ENCODE results near the gene ASAH2.

ASAH2 gene

DNA sequence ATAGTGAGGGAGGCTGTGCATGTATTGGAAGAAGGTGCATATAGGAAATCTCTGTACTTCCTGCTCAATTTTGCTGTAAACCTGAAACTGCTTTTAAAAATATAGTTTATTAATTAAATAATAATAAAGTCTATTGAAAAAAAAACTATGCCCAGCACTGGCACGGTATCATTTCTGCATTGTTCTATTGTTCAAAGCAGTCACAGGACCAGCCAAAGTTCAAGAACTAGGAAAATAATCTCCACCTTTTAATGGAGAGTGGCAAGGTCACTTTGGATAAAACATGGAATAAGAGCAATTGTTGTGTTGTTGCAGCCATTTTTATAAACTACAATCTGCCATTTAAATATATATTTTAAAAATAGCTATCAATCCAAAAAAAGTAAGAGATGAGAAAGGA is 24.7 kb downstream of the ASAH2 start:
- Histone ChIP-seq H3K27ac (ENCODE audit: low read depth, low read length) (no peak overlapping the region), H3K27me3 (ENCODE audit: control insufficient read depth, insufficient read depth, low read length) (0 out of 2 replicates have a peak, but pooled peaks cover 2% of the 10 kb centered on the region), H3K4me1 (ENCODE audit: control insufficient read depth, insufficient read depth, low read length) (no peaks in the 10 kb centered on the region), H3K9me3 (ENCODE audit: control insufficient read depth, insufficient read depth, low read depth, low read length) (no peaks in the 10 kb centered on the region), H3K36me3 (ENCODE audit: control insufficient read depth, insufficient read depth, low read length) (no peaks in the 10 kb centered on the region), H3K9ac (ENCODE audit: low read length) (no peak overlapping the region), H3K4me3 (ENCODE audit: low read depth, low read length) (no peak overlapping the region)

- no peak overlapping the region for H3K9ac ChIP-seq (ENCODE audit: low read length)
- no peak overlapping the region for H3K4me3 ChIP-seq (ENCODE audit: low read depth, low read length)
- H3K4me1 ChIP-seq (ENCODE audit: control insufficient read depth, insufficient read depth, low read length): no peaks in the 10 kb centered on the region
- H3K9me3 ChIP-seq (ENCODE audit: control insufficient read depth, insufficient read depth, low read depth, low read length): no peaks in the 10 kb centered on the region
- H3K27me3 ChIP-seq (ENCODE audit: control insufficient read depth, insufficient read depth, low read length): no peaks in the 10 kb centered on the region
- H3K27ac ChIP-seq (ENCODE audit: low read depth, low read length): no peak overlapping the region
- no peaks in the 10 kb centered on the region for H3K36me3 ChIP-seq (ENCODE audit: control insufficient read depth, insufficient read depth, low read length)
Observed at GRCh38 chr10:50224330-50224952, 26.9 kb downstream of the ASAH2 start.

DNA sequence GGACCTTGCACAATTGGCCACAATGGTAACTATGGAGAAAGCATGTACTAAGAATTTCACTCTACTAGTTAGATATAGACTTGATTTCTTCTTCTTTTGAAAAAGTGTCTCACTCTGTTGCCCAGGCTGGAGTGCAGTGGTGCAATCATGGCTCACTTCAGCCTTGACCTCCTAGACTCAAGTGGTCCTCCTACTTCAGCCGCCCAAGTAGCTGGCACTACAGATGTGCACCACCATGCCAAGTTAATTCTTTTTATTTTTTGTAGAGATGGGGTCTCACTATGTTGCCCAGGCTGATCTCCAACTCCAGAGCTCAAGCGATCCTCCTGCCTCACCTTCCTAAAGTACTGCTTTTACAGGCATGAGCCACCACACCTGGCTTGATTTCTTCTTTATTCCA is 29.1 kb downstream of the ASAH2 start:
- H3K27ac ChIP-seq (ENCODE audit: low read depth, low read length): no peak overlapping the region

DNA sequence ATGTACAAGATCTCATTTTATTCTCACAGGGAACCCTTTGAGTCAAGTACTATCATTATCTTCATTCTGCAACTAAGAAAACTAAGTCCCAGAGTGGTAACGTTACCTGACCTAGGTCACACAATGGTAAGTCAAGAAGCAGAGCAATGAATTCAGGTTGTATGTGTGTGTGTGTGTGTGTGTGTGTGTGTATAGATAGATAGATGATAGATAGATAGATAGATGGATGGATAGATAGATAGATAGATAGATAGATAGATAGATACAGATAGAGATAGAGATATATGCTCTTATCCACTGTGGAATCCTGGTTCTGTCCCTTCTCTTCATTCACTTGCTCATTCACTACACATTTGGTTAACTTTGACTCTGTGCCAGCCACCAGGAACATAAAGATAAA is 29.8 kb downstream of the ASAH2 start:
- Histone ChIP-seq H3K4me1 (ENCODE audit: control insufficient read depth, insufficient read depth, low read length) (no peaks in the 10 kb centered on the region), H3K27me3 (ENCODE audit: control insufficient read depth, insufficient read depth, low read length) (no peaks in the 10 kb centered on the region)

More for the DNA sequence above, 29.1 kb downstream of the ASAH2 start:
- H3K9me3 ChIP-seq (ENCODE audit: control insufficient read depth, insufficient read depth, low read depth, low read length): no peaks in the 10 kb centered on the region
- no peak overlapping the region for H3K9ac ChIP-seq (ENCODE audit: low read length)
- no peaks in the 10 kb centered on the region for H3K27me3 ChIP-seq (ENCODE audit: control insufficient read depth, insufficient read depth, low read length)
- H3K4me1 ChIP-seq (ENCODE audit: control insufficient read depth, insufficient read depth, low read length): no peaks in the 10 kb centered on the region
- H3K36me3 ChIP-seq (ENCODE audit: control insufficient read depth, insufficient read depth, low read length): no peaks in the 10 kb centered on the region
- H3K4me3 ChIP-seq (ENCODE audit: low read depth, low read length): no peak overlapping the region

GRCh38 chr10:50219646-50220045 is 31.7 kb downstream of the ASAH2 start:
- no peaks in the 10 kb centered on the region for H3K9me3 ChIP-seq (ENCODE audit: control insufficient read depth, insufficient read depth, low read depth, low read length)
- no peaks in the 10 kb centered on the region for H3K27me3 ChIP-seq (ENCODE audit: control insufficient read depth, insufficient read depth, low read length)
- no peaks in the 10 kb centered on the region for H3K36me3 ChIP-seq (ENCODE audit: control insufficient read depth, insufficient read depth, low read length)
- H3K9ac ChIP-seq (ENCODE audit: low read length): no peak overlapping the region
- H3K4me3 ChIP-seq (ENCODE audit: low read depth, low read length): no peak overlapping the region
- H3K27ac ChIP-seq (ENCODE audit: low read depth, low read length): no peak overlapping the region
- no peaks in the 10 kb centered on the region for H3K4me1 ChIP-seq (ENCODE audit: control insufficient read depth, insufficient read depth, low read length)

More for the DNA sequence above, 29.8 kb downstream of the ASAH2 start:
- Histone ChIP-seq H3K27ac (ENCODE audit: low read depth, low read length) (no peak overlapping the region), H3K9me3 (ENCODE audit: control insufficient read depth, insufficient read depth, low read depth, low read length) (no peaks in the 10 kb centered on the region), H3K36me3 (ENCODE audit: control insufficient read depth, insufficient read depth, low read length) (no peaks in the 10 kb centered on the region), H3K4me3 (ENCODE audit: low read depth, low read length) (no peak overlapping the region), H3K9ac (ENCODE audit: low read length) (no peak overlapping the region)

DNA sequence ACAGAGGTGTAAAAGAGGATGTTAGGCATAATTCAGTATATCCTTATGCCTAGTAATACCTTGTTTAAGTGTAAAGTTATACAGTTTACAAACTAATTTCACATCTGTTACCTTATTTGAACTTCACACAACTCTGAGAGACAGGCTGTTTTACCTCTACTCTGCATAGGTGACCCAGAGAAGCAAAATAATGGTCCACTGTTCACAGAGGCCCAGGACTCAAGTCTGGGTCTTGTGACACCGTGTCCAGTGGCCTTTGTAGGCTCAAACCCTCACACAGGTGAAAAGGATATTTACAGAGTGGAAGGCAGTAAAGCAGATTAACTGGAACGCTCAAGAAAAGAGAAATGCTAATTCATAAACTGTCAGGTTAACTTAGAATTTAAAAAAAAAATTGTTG is 32.1 kb downstream of the ASAH2 start:
- Histone ChIP-seq H3K27me3 (ENCODE audit: control insufficient read depth, insufficient read depth, low read length) (no peaks in the 10 kb centered on the region), H3K9ac (ENCODE audit: low read length) (no peak overlapping the region)

GRCh38 chr10:50216894-50217293 is 34.4 kb downstream of the ASAH2 start:
- Histone ChIP-seq H3K4me3 (ENCODE audit: low read depth, low read length) (no peak overlapping the region), H3K27ac (ENCODE audit: low read depth, low read length) (no peak overlapping the region), H3K27me3 (ENCODE audit: control insufficient read depth, insufficient read depth, low read length) (no peaks in the 10 kb centered on the region), H3K36me3 (ENCODE audit: control insufficient read depth, insufficient read depth, low read length) (no peaks in the 10 kb centered on the region), H3K9me3 (ENCODE audit: control insufficient read depth, insufficient read depth, low read depth, low read length) (no peaks in the 10 kb centered on the region), H3K4me1 (ENCODE audit: control insufficient read depth, insufficient read depth, low read length) (no peaks in the 10 kb centered on the region), H3K9ac (ENCODE audit: low read length) (no peak overlapping the region)

More for the DNA sequence above, 32.1 kb downstream of the ASAH2 start:
- no peaks in the 10 kb centered on the region for H3K36me3 ChIP-seq (ENCODE audit: control insufficient read depth, insufficient read depth, low read length)
- no peaks in the 10 kb centered on the region for H3K9me3 ChIP-seq (ENCODE audit: control insufficient read depth, insufficient read depth, low read depth, low read length)
- no peak overlapping the region for H3K4me3 ChIP-seq (ENCODE audit: low read depth, low read length)
- H3K4me1 ChIP-seq (ENCODE audit: control insufficient read depth, insufficient read depth, low read length): no peaks in the 10 kb centered on the region
- no peak overlapping the region for H3K27ac ChIP-seq (ENCODE audit: low read depth, low read length)

GRCh38 chr10:50216418-50216817 is 34.9 kb downstream of the ASAH2 start:
- Histone ChIP-seq H3K9ac (ENCODE audit: low read length) (no peak overlapping the region), H3K4me3 (ENCODE audit: low read depth, low read length) (no peak overlapping the region), H3K36me3 (ENCODE audit: control insufficient read depth, insufficient read depth, low read length) (no peaks in the 10 kb centered on the region), H3K9me3 (ENCODE audit: control insufficient read depth, insufficient read depth, low read depth, low read length) (no peaks in the 10 kb centered on the region), H3K4me1 (ENCODE audit: control insufficient read depth, insufficient read depth, low read length) (no peaks in the 10 kb centered on the region), H3K27ac (ENCODE audit: low read depth, low read length) (no peak overlapping the region), H3K27me3 (ENCODE audit: control insufficient read depth, insufficient read depth, low read length) (no peaks in the 10 kb centered on the region)

GRCh38 chr10:50211670-50212069 is 39.6 kb downstream of the ASAH2 start:
- Histone ChIP-seq H3K27ac (ENCODE audit: low read depth, low read length) (no peak overlapping the region), H3K27me3 (ENCODE audit: control insufficient read depth, insufficient read depth, low read length) (no peaks in the 10 kb centered on the region), H3K9ac (ENCODE audit: low read length) (no peak overlapping the region), H3K4me3 (ENCODE audit: low read depth, low read length) (no peak overlapping the region), H3K4me1 (ENCODE audit: control insufficient read depth, insufficient read depth, low read length) (no peaks in the 10 kb centered on the region), H3K9me3 (ENCODE audit: control insufficient read depth, insufficient read depth, low read depth, low read length) (no peaks in the 10 kb centered on the region), H3K36me3 (ENCODE audit: control insufficient read depth, insufficient read depth, low read length) (no peaks in the 10 kb centered on the region)

- no peaks in the 10 kb centered on the region for H3K9me3 ChIP-seq (ENCODE audit: control insufficient read depth, insufficient read depth, low read depth, low read length)
- no peak overlapping the region for H3K4me3 ChIP-seq (ENCODE audit: low read depth, low read length)
- no peaks in the 10 kb centered on the region for H3K27me3 ChIP-seq (ENCODE audit: control insufficient read depth, insufficient read depth, low read length)
- no peaks in the 10 kb centered on the region for H3K4me1 ChIP-seq (ENCODE audit: control insufficient read depth, insufficient read depth, low read length)
- no peaks in the 10 kb centered on the region for H3K36me3 ChIP-seq (ENCODE audit: control insufficient read depth, insufficient read depth, low read length)
- no peak overlapping the region for H3K27ac ChIP-seq (ENCODE audit: low read depth, low read length)
- no peak overlapping the region for H3K9ac ChIP-seq (ENCODE audit: low read length)
Observed at GRCh38 chr10:50210876-50211275, 40.4 kb downstream of the ASAH2 start.

Measured in HUES6 (cell line).